MV-4-11 (cell line): ENCODE measurements around the gene CACNB3.

Source experiments
- DNase-seq: peaks from one replicate; lab custom pipeline; 2025; lab: John Stamatoyannopoulos, UW

Gene CACNB3

GRCh38 chr12:48788854-48789775, 29.2 kb upstream of the CACNB3 start, which contains the start of gene ADCY6:
Gene ADCY6 (minus strand): TSS chr12:48789089. CDS start chr12:48783434, 5,655 bp downstream.
- no peak for DNase-seq

- DNase-seq: no peak
These were observed 28.4 kb upstream of the CACNB3 start for GRCh38 chr12:48789858-48790326.

GRCh38 chr12:48793696-48794095, 24.6 kb upstream of the CACNB3 start:
- no peak for DNase-seq

GRCh38 chr12:48794870-48795269, 23.4 kb upstream of the CACNB3 start:
- DNase-seq: no peak

- peak; percentile 51 for DNase-seq
These were observed 22.5 kb upstream of the CACNB3 start for GRCh38 chr12:48795550-48796455.

- DNase-seq: peak; percentile 96
These were observed 21.3 kb upstream of the CACNB3 start for GRCh38 chr12:48796976-48797375.

GRCh38 chr12:48800457-48800856, 17.8 kb upstream of the CACNB3 start:
- no peak for DNase-seq

- DNase-seq: no peak
These were observed 17.3 kb upstream of the CACNB3 start for GRCh38 chr12:48800971-48801370.

- DNase-seq: no peak
These were observed 14.6 kb upstream of the CACNB3 start for GRCh38 chr12:48803675-48804074.

- peak; percentile 77 for DNase-seq
These were observed 10.3 kb upstream of the CACNB3 start for GRCh38 chr12:48807981-48808380.

GRCh38 chr12:48810903-48811431, 7.3 kb upstream of the CACNB3 start:
- DNase-seq: no peak

GRCh38 chr12:48811437-48812090, 6.7 kb upstream of the CACNB3 start:
- no peak for DNase-seq

GRCh38 chr12:48812389-48812788, 5.9 kb upstream of the CACNB3 start:
- DNase-seq: no peak

- DNase-seq: no peak
These were observed 4.6 kb upstream of the CACNB3 start for GRCh38 chr12:48813465-48814261.

- peak; percentile 59 for DNase-seq
These were observed 3.8 kb upstream of the CACNB3 start for GRCh38 chr12:48814262-48815125.

- peak; percentile 80 for DNase-seq
These were observed 2.9 kb upstream of the CACNB3 start for GRCh38 chr12:48815126-48816110.

GRCh38 chr12:48816143-48816854, 2.0 kb upstream of the CACNB3 start:
- DNase-seq: no peak
